HG02588 (cell line): ENCODE measurements around the gene RFXANK.
"Not testable (repeated sequence)": the region's sequence is repeated elsewhere in the genome, so short reads cannot be mapped to it uniquely, and the experiment has no call there.

Source experiments
- ATAC-seq: cut with Tn5 transposase; IDR thresholded peaks from one replicate; pipeline ENCODE4 v1.9.1; 2021; ENCODE audit warnings: mild to moderate bottlenecking, moderate library complexity; ENCODE audit not compliant: unreplicated experiment

The RFXANK gene

DNA sequence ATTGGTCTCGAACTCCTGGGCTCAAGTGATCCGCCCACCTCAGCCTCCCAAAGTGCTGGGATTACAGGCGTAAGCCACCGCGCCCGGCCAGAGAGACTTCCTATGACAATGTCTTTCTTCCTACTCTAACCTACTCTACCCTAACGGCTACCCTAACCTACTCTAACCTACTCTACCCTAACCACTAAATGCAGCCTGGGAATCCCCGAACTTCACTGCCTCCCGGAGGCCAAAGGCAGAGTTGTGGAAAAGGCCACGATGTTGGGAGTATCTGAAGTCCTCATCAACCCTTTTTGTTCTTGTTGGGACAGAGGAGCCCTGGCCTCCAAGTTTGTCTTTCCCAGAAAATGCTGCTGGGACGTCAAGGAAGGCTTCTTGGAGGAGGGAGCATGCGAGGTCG lies 12.1 kb downstream of the RFXANK start:
- ATAC-seq = no peak

DNA sequence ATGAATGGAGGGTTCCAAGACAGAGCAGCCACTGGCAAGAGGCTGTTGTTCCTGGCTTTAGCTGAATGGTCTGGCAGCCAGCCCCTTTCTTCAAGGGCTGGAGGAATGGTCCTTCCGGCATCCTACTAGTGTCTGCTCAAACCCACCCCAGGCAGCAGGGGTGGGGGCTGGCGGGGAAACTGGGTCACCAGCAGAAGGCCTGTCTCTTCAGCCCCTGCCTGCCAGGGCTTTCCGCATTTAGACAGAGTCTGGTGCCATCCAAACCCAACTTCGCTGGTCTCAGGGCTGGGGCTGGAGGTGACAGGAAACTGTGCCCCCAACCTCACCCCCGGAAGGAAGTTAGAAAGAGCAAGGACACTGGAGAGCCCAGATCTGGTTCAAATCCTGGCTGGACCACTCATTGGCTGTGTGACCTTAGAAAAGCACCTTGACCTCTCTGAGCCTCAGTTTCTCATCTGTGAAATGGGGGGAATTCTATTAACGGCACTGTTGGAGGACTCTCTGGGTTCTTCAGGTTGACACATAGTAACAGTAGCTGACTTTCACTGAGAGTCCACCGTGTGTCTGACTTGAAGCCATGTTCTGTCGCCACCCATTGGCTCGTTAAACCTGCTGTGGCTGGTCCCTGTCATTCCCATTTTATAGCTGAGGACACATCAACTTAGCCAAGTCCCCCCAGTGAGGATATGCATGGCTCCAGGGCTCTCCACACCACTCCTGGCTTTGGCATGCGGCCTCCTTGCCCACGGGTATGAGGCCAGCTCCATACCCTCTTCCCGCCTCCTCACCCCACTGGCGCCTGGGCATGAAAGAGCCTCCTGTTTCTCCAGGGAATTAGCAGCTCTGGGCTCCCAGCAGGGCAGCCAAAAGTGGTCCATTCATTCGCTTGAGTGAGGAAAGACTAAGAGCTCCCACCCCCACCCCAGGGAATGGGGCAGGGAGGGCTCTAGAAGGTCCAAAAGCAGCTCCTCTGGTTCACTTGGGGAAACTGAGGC lies 13.7 kb downstream of the RFXANK start:
- no peak for ATAC-seq

DNA sequence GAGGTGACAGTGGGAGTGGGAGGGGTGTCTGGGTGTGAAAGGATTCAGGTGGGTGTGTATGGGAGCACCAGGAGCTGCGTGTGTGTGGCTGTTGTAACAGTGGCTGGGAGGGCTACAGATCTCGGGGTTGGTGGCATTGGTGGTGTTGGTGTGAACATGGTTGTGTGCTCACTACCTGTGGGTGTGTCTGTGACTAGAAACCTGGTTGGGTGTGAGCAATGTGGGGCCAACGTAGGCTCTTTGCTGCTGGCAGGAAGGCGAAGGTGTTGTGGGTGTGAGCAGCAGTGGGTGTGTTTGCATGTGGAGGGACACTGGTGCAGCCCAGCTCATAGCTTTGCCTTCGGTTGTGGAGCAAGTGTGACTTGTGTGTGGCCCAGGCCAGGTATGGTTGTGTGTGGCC lies 14.9 kb downstream of the RFXANK start:
- ATAC-seq = no peak

DNA sequence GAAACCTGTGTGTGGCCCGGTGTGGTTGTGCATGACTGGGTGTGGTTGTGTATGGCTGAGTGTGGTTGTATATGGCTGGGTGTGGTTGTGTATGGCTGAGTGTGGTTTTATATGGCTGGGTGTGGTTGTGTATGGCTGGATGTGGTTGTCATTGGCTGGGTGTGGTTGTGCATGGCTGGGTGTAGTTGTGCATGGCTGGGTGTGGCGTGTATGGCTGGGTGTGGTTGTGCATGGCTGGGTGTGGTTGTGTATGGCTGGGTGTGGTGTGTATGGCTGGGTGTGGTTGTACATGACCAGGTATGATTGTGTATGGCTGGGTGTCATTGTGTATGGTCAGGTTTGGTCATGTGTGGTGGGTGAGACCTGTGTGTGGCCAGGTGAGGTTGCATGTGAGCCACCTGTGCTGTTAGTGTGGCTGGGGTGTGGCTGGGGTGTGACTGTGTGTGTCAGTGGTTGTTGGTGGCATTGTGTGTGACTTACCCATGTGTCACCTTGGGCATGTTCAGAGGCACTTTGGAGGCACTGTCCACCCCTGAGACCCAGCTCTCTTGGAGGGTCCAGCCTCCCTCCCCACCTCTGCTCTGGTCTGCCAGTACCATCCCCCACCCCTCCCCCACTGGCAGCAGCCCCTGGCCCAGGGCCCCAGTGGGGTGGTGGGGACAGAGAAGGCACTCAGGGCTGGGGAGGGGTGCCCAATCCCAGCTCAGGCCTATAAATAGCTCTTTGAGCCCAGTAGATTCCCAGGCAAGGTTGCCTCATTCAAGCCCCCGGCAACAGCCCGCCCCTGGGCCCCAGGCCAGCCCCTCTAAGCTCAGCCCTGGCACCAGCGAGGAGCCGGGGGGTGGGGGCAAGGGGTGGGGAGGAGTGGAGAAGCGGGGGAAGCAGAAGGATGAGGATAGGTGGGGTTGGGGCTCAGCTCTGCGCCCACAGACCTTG lies 15.8 kb downstream of the RFXANK start:
- no peak for ATAC-seq

DNA sequence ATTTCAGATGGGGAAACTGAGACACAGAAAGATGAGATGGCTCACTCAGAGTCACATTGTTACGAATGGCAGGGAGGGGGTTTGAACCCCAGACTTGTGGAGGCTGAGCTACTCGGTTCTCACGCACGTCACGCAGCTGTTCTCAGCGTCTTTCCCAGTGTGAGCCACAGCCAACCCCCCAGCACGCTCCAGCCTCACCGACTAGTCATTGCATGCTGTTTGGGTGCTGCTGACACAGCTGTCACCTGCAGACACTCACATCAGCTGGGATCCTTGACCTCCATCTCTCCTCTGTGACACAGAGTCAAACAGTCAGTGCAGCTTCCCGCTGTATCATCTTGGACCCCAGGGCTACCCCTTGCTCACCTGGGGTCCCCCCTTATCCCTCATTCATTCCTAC lies 17.3 kb downstream of the RFXANK start:
- ATAC-seq = no peak

DNA sequence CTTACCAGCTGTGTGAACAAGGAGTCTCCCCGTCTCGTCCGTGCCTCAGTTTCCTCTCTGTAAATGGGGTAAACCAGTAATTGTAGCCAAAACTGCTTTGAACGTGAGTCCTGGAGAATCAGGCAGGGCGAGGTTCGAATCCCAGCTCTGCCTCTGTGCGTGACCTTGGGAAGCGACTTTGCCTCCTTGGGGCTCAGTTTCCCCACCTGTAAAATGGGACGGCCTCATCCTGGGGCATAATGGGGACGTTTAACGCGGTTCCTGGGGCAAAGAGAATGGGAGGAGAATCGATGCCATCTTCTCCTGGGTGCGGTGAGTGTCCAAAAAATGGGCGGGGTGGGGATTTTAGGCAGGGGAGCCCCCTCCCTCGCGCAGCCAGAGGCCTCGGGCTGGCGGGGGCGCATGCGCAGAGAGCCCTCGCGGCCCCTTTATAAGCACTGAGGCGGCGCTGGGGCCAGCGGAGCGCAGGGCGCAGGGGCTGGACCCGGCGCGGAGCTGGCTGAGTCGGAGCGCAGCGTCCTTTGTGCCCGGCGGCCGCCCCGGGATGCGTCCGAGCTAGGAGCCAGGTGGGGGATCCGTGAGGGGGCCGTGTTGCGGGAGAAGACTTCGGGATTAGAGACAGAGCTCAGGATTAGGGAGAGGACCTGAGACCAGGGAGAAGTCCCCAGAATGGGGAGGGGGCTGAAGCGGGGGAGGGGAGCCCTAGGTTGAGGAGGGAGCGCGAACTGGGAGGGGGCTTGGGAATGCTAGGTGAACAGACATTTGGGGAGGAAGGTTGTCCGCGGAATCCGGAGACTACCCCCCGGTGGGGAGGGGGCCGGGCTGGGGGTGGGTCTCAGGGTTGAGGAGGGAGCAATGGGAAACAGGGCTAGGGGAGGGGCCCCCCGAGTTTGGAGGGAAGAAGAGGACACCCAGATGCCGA lies 19.7 kb downstream of the RFXANK start, which contains the start of gene NCAN:
Gene NCAN (plus strand): TSS at position 460 of the 922 bp plus-strand sequence. CDS start 4,996 bp downstream, outside the sequence.
- no peak for ATAC-seq

DNA sequence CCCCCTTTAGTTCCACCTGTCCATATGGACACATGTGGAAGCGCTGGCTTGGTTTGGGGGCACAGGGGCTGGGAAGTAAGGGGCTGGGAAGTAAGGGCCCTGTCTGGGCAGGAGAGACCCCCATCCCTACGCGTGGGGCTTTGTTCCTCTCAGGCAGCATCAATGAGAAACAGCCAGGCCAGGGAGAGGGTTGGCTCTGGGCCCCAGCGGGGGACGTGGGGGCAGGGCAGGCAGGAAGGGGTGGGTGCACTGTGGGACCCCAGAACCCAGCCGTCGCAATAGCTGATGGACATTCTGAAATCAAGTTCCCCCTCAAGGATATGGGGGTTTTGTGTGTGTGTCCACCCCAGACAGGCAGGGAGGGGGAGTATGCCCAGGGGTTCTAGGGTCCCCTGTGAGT lies 20.9 kb downstream of the RFXANK start:
- no peak for ATAC-seq

DNA sequence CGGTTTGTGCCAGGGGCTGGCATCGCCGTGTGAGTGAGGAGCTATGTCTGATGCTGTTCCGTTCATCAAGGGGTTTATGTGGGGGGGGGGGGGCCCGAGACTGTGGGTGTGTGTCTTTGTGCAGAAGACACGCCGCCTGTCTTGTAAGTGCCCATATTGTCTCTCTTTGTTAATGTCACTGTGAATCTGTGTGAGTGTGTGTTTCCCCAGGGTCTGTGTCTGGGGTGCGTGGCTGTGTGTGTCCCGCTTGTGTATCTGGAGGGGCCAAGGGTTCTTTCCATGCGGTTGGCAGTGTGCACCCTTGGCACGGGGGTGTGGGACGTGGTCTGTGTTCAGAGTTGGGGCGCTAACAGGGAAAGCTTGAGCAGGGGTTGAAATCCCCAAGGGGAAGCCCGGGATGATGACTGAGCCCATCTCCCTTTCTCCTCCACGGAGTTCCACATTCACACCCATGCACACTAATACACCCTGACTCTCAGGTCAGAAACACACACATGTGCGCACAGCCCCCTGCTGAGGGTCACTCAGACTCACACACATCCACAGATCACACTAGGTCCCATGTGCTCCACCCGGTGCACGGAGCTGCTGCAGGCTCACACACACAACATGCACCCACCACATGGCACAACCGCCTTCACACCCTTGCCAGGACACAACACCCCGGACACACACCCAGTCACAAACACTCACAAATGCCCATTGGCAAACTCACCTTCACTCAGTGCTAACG lies 21.5 kb downstream of the RFXANK start:
- no peak for ATAC-seq

DNA sequence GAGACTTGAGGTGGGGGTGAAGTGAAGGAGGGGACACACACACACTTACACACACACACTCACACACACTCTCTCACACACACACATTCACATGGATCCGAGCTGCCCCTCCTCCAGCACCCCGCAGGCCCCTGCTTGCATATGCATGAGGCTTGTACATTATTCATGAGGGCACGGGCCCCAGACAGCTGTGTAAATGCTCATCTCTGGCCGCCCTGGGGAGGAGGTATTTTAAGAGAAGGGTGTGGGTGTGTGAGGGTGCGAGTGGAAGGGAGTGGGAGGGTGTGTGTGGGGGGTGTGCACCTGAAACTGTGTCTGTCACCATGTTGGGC lies 22.1 kb downstream of the RFXANK start:
- ATAC-seq = no peak

DNA sequence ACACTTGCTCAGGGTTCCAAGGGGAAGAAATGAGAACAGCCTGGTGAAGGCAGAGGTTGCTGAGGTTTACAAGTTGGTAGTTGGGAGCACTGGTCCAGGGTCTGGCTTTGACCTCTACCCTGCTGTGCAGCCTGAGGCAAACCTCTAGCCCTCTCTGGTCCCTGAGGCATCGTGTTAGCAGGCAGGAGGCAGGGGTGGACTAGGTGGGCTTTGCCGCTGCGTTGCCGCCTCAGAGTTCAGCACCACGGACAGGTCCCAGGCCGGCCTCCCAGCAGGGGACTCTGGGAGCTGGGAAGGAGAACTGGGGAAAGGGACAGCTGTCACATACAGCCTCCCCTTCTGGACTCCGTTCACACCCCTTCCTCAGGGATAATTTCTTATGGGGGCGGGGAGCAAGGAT lies 22.8 kb downstream of the RFXANK start:
- ATAC-seq = no peak

DNA sequence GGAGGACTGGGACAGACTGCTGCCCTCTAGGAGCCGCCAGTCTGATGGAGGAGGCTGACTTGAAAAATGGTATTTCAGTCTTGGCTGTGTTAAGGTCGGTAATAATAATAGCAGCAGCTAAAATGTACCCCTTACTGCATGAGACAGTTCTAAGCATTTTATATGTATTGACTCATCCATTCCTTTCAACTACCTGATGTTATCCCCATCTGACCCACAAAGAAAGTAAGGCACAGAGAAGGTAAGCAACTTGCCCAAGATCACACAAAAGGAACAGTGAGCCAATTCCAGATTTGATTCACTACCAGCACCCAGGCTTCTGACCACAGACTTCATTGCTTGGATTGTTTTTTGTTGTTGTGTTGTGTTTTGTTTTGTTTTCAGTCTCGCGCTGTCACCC lies 23.7 kb downstream of the RFXANK start:
- no peak for ATAC-seq

DNA sequence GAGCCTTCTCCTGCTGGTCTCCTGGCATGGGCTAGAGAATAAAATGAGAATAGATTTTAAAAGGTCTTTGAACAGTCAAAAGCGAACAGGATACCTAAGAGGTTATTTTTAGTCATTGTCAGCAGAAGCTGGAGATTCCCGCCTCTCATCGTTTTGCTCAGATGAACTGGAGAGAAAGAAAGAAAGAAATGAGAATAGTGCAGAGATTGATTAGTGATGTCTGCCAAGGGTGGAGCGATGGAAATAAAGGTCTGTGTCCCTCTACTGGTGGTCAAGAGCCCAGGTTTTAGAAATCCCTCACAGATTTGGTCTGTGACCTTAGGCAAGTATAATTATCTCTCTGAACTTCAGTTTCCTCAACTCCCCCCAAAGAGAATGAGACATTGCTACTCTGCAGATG lies 25.0 kb downstream of the RFXANK start:
- ATAC-seq = no peak

DNA sequence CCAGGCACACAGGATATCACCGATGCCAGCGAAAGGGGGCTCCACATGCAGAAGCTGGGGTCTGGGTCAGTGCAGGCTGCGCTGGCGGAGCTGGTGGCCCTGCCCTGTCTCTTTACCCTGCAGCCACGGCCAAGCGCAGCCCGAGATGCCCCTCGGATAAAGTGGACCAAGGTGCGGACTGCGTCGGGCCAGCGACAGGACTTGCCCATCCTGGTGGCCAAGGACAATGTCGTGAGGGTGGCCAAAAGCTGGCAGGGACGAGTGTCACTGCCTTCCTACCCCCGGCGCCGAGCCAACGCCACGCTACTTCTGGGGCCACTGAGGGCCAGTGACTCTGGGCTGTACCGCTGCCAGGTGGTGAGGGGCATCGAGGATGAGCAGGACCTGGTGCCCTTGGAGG lies 26.9 kb downstream of the RFXANK start:
- ATAC-seq = no peak

DNA sequence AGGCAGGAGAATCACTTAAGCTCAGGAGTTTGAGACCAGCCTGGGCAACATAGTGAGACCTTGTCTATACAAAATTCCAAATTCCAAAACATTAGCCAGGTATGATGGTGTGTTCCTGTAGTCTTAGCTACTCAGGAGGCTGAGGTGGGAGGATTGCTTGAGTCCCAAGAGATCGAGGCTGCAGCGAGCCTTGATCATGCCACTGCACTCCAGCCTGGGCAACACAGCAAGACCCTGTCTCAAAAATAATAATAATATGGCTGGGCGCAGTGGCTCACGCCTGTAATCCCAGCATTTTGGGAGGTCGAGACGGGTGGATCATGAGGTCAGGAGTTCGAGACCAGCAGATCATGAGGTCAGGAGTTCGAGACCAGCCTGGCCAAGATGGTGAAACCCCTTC lies 28.9 kb downstream of the RFXANK start:
- ATAC-seq = not testable (repeated sequence)

DNA sequence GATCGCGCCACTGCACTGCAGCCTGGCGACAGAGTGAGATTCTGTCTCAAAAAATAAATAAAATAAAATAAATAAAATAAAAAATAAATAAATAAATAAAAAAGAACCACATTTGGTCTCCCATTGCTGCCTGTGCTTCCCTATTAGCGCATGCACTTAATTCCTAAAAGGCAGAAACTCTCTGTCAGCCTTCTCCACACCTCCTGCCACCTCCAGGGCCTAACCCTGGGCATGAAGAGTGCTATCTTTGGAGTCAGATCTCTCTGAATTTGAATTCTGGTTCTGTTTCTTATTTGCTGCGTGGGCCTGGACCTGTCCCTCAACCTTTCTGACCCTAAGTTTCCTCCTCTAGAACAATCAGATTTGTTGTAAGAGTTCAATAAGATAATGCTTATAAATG lies 31.0 kb downstream of the RFXANK start:
- ATAC-seq = no peak

DNA sequence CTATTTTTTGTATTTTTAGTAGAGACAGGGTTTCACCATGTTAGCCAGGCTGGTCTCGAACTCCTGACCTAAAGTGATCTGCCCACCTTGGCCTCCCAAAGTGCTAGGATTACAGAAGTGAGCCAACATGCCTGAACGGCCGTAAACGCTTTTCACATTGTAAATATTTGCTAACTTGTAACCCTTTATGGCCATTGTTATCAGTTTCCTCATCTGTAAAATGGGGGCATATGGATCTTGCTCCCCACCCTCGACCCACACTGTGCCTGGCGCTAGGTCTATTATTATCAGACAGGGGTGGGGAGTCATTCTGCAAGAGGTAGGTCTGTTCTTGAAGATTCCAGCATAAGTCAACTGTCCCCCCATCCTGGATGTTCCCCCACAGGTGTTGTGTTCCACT lies 31.6 kb downstream of the RFXANK start:
- no peak for ATAC-seq

DNA sequence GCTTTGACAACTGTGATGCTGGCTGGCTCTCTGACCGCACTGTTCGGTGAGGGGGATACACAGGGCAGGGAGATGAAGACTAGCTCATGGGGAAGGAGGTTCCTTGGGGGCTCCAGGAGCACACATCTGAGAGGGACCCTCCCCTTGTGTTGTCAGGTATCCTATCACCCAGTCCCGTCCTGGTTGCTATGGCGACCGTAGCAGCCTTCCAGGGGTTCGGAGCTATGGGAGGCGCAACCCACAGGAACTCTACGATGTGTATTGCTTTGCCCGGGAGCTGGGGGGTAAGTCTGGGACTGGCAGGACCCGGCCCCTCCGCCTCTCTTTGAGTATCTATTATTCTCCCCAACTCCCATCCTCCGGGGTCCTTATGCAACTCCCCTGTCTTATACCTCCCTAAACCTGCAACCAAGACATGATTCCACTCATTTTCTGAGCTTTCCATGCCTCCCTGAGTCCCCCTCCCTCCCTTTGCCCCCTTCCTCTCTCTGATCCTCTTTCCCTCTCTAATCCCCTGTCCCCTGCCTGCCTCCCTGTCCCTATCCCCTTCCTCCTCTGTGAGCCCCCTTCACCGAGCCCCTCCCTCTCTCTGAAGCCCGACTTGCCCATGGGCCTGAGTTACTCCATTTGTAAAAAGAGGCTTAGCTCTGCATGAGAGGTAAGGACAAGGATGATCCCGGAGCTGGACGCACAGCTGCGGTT lies 32.2 kb downstream of the RFXANK start:
- no peak for ATAC-seq

DNA sequence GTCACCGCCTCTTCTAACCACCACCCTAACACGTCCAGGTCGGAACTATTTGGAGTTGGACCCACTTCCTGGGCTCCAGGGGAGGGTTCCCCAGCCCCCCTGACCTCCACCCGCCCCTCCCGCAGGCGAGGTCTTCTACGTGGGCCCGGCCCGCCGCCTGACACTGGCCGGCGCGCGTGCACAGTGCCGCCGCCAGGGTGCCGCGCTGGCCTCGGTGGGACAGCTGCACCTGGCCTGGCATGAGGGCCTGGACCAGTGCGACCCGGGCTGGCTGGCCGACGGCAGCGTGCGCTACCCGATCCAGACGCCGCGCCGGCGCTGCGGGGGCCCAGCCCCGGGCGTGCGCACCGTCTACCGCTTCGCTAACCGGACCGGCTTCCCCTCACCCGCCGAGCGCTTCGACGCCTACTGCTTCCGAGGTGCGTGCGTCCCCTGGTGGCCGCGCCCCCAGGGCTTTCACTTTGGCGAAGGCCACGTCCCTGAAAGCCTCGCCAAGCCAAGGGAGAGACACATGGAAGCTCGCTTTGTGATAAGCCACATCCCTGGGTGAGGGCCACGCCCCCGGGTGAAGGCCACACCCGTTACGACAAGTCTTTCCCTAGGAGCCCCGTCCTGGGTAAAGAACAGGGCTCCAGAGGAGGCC lies 32.9 kb downstream of the RFXANK start:
- no peak for ATAC-seq

DNA sequence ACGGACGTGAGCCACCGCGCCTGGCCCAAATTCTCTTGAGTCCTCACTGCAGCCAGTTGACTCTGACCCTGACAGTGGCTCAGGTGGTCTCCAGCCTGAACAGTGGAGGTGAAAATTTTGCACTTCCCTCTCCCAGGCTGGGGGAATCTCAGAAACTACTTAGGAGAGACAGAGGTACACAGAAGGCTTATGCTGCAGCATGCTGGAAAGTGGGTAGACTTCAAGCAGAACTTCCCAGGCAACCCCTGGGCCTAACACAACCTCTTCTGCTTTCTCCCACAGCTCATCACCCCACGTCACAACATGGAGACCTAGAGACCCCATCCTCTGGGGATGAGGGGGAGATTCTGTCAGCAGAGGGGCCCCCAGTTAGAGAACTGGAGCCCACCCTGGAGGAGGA lies 34.1 kb downstream of the RFXANK start:
- ATAC-seq = no peak
